Measurements from ENCODE around the gene SOX13.

SOX13 gene

DNA sequence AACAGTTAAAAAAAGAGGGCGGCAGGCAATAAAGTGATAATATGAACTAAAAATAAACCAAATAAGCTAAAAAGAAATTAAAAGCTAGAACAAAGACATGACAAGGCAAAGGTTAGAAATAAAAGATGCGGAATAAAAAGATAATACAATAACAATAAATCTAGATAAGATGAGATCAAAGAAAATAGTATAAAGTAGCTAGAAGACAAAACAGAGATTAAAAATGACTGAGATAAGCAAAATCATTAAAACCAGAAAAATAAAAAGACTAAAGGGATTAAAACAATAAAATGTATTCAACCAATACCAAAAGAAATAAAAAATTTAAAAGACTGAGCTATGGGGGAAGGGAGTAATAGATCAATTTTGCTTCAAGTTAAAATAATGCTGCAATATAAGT is 10.8 kb upstream of the SOX13 start:
- DNase-seq (ENCODE audit: low read depth in 3 of 3) = no peak

- no peak for DNase-seq (ENCODE audit: low read depth in 3 of 3)
Measured at GRCh38 chr1:204065174-204065985, 7.5 kb upstream of the SOX13 start.

DNA sequence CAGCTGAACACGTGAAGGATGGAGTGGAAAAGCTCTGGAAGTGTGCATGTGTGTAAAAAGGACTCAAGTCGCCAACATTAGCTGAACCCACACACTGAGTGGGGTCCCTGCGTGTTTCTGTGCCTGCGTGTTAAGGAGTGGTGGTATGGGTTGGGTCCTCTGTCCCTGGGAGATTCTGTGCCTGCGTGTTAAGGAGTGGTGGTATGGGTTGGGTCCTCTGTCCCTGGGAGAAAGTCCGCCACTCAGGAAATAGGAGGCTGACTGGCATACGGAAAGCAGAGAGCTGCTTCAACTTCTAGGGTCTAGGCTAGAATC is 7.0 kb upstream of the SOX13 start:
- DNase-seq (ENCODE audit: low read depth in 3 of 3) = no peak

GRCh38 chr1:204067935-204068334 is 5.0 kb upstream of the SOX13 start:
- DNase-seq (ENCODE audit: low read depth in 3 of 3) = no peak

GRCh38 chr1:204069887-204070286 is 3.0 kb upstream of the SOX13 start:
- DNase-seq (ENCODE audit: low read depth in 3 of 3) = no peak

DNA sequence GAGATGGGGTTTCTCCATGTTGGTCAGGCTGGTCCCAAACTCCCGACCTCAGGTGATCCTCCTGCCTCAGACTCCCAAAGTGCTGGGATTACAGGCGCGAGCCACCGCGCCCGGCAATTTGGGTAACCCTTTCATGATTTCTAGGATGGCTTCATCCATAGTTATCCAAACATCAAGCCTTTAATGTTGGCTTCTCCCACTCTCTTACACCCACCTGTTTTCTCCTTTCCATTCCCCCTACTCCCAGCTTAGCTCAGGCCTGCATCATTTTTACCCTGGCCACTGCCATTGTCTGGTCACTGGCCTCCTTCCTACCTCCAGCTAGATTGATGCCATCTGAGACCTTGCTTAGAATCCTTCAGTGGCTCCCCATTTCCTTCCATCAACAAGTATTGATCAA is 2.0 kb upstream of the SOX13 start:
- no peak for DNase-seq (ENCODE audit: low read depth in 3 of 3)

- no peak for DNase-seq (ENCODE audit: low read depth in 3 of 3)
Measured at GRCh38 chr1:204073837-204074273, 940 bp downstream of the SOX13 start.

DNA sequence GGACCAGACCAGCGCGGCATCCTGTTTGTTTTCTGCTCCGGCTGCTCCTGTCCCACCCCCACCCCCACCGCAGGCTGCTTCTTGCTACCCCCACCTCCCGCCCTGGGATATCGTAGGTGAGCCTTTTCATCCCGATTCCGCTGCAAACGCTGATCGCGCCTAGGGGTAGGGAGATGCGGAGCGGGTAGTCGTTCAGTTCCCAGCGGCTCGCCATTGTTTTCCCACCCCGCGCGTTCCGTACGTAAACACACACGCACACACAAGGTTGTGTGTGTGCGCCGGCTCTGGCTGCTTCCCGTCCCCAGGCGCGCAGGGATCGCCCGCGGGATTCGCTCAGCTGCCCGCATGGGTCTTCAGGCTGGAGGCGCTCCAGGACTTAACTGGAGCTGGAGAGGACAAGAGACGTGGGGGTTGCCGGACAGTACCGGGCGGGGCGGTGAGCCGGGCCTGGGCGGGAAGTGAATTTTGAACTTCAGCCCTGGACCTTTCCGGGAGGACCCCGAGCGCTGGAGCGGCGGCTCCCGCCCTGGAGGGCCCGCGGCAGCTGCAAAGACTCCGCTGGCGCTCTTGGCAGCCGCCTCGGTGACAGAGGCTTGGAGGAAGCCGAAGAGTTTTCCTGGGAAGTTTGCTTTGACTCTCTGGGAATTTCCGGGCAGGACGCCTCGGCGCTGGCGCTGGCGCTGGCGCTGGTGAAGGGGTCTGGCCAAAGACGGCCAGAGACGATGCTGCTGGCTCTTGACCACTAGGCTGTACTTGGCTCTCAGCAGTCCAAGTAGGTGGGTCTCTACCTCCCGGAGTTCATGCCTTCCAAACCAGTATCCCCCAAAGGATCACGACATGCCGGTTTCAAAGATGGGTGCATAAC is 1.6 kb downstream of the SOX13 start:
- no peak for DNase-seq (ENCODE audit: low read depth in 3 of 3)

- DNase-seq (ENCODE audit: low read depth in 3 of 3) = no peak
Measured at GRCh38 chr1:204075139-204075521, 2.2 kb downstream of the SOX13 start.

DNA sequence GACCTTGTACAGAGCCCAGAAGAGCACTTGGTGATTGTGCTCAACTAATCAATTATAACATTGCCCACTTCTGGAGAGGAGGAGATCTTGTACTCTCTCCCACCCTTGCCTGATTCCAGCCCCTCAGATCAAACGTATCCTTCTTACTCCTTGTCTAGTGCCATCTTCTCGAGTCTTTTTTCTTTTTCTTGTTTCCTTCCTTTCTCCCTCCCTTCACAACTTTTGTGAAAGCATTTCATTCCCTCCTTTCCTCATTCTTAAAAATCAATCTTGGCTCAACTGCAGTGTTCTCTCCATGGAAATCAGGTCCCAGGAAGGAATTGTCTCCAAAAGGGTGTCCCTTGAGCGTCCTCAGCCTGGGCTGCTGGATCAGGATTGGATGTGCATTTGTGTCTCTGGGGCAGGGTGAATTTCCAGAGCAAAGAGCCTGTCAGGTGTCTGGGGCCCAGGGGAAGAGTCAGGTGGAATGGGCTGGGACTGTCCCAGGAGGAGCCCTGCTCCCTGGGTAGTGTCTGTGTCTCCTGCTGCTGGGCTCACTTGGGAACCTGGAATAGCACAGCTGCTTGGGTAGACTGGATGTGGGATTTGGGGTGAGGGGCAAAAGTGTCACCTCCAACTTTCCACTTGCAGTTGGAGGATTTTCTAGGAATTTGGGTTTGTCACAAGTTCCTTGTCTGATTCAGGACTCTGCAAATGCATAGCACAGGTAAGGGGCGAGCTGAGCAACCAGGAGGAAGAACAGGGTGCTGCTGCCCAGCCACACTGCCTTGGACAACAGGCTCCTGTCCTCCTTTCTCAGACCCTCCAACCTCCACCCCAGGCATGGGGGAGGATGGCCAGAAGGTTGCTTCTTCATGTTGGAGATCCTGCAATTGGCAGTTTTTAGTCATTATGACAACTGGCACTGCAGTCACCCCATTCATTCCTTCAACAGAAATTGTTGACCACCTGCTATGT is 3.3 kb downstream of the SOX13 start:
- DNase-seq (ENCODE audit: low read depth in 3 of 3) = no peak

DNA sequence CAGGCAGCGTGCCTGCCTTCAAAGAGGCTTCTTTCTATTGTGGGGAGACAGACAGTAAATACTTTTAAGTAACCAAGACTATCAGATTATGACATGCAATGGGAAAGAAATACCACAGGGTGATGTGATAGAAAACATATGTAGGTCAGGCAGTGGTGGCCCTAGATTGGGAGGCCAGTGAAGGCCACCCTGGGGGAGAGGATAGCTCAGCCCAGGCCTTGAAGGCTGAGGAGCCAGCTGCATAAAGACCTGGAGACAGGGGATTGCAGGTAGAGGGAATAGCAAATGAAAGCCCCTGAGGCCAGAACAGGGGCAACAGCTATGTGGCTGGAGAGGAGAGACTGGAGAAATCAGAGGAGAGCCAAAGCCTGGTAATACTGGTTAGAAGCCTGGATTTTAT is 4.0 kb downstream of the SOX13 start:
- no peak for DNase-seq (ENCODE audit: low read depth in 3 of 3)

DNA sequence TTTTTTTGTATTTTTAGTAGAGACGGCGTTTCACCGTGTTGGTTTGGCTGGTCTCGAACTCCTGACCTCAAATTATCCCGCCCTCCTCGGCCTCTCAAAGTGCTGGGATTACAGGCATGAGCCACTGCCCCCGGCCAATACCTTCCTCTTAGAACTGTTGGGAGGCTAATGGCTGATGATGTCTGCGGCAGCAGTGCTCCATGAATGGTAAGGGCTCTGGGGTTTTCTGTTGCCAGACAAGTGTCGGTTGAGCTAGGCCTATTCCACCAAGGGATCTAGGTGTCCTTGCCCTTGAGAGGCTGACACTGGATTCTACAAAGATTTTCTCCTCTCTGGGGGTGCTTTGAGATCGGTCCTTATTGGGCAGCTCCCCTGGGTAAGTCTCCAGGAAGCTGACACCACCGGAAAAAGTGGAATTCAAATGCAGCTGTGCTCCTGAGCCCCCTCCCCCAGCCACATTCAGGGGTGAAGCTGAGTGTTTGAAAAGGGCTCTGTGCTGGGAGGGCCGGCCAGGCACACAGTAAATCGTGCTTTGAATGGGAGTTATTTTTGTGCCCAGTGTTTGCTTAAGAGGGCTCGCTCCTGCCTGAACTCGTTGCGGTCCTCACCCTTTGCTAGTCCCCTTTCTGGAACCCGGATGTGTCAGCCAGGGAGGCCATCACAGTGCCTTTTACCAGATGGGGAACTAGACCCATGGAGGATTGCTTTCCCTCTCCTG is 5.2 kb downstream of the SOX13 start:
- DNase-seq (ENCODE audit: low read depth in 3 of 3) = no peak

- DNase-seq (ENCODE audit: low read depth in 3 of 3) = no peak
Measured at GRCh38 chr1:204079608-204079999, 6.7 kb downstream of the SOX13 start.

- no peak for DNase-seq (ENCODE audit: low read depth in 3 of 3)
Measured at GRCh38 chr1:204080163-204080903, 7.4 kb downstream of the SOX13 start.

- no peak for DNase-seq (ENCODE audit: low read depth in 3 of 3)
Measured at GRCh38 chr1:204081164-204081790, 8.4 kb downstream of the SOX13 start.

DNA sequence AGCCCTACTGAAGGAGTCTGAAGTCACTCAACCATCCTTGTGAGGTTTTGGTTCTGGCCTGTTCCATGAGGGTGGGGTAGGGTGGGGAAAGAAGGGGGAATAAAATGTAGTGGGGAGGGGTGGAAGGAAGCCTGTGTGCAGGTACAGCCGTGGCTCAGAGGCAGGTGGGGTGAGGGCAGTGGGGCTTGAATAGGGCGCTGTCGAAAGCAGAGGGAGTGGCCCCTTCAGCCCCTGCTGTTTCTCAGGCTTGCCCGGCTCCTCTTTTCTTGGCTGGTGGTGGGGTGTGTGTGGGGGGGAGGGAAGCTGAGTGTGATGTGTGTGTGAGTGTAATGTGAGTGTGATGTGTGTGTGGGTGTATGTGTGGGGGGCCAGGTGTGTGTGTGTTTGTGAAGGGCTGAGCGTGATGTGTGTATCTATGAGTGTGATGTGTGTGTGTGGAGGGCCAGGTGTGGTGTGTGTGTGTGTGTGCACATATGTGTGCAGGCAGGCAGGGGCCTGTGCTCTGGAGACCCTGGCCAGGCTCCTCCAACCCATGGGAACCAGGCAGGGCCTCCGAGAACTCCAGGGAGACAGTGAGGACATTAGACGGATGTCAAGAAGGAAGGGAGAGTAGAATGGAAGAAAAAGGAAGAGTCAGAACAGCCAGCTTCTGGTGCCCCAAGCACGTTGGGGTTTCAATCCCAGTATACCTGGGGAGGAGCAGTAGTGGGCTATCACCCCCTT is 9.0 kb downstream of the SOX13 start:
- no peak for DNase-seq (ENCODE audit: low read depth in 3 of 3)

- no peak for DNase-seq (ENCODE audit: low read depth in 3 of 3)
Measured at GRCh38 chr1:204083491-204083890, 10.6 kb downstream of the SOX13 start.

- no peak for DNase-seq (ENCODE audit: low read depth in 3 of 3)
Measured at GRCh38 chr1:204084247-204084772, 11.4 kb downstream of the SOX13 start.

DNA sequence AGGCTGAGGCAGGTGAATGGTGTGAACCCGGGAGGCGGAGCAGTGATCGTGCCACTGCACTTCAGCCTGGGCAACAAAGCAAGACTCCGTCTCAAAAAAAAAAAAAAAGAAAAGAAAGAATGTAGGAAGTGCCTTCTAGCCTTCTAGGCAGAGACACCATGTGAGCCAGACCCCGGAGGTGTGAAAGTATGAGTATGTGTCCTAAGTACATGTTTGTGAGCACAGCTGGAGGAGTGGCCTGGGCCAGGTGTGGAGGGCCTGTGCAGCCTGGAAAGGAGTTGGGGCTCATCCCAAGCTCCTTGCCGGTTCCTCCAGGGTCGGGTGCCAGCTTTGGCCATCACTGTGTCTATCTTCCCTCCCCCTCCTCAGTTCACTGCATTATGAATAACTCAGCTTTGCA is 13.0 kb downstream of the SOX13 start:
- no peak for DNase-seq (ENCODE audit: low read depth in 3 of 3)

All from stimulated activated CD4-positive, alpha-beta T cell treated with anti-CD3 and anti-CD28 coated beads, TNF-alpha, amount 100 ng/mL, for 24 hours (primary cell).